Endothelial cell of umbilical vein (primary cell): ENCODE data around the gene IFNG-AS1.

Experiments
- CTCF ChIP-seq, 2 donors: IDR thresholded peaks; 1 replicate in 1 of 2; 2 replicates in 1 of 2; pipeline ENCODE4 v1.5.1; 2011; ENCODE audit warnings: low read length in 2 of 2, mild to moderate bottlenecking in 2 of 2, moderate library complexity in 2 of 2, control low read depth in 1 of 2, inconsistent platforms in 1 of 2, low read depth in 1 of 2; ENCODE audit not compliant: insufficient read depth in 1 of 2; ENCODE audit errors: extremely low read depth in 1 of 2
- EZH2 ChIP-seq: IDR thresholded peaks from 2 replicates; pipeline ENCODE4 v1.6.1; 2012; ENCODE audit warnings: borderline replicate concordance, low read depth, mild to moderate bottlenecking, moderate library complexity, low read length, inconsistent platforms; ENCODE audit not compliant: severe bottlenecking
- FOS ChIP-seq: IDR thresholded peaks from 2 replicates; pipeline ENCODE4 v1.6.1; 2011; ENCODE audit warnings: mild to moderate bottlenecking, low read length, moderate library complexity, borderline replicate concordance; ENCODE audit not compliant: insufficient read depth
- MAX ChIP-seq: IDR thresholded peaks from 2 replicates; pipeline ENCODE4 v1.6.1; 2011; ENCODE audit not compliant: insufficient read depth, insufficient read length
- MYC ChIP-seq: IDR thresholded peaks from one replicate; pipeline ENCODE4 v1.6.1; 2011; ENCODE audit warnings: mild to moderate bottlenecking, low read depth, low read length
- POLR2A ChIP-seq: IDR thresholded peaks from 2 replicates; pipeline ENCODE4 v1.6.1; 2012; ENCODE audit warnings: low read depth, mild to moderate bottlenecking, control low read depth, low read length
- POLR2AphosphoS5 ChIP-seq: IDR thresholded peaks from 2 replicates; pipeline ENCODE4 v1.6.1; 2012; ENCODE audit warnings: low read depth, mild to moderate bottlenecking, control low read depth, low read length, moderate library complexity; ENCODE audit not compliant: insufficient read depth

- TF ChIP-seq MAX = no peak
- no peak for TF ChIP-seq POLR2A
- TF ChIP-seq CTCF (IDR thresholded peaks at IDR 0.05; ENCODE audit: extremely low read depth in 1 of 2, insufficient read depth in 1 of 2, low read depth in 1 of 2, low read length in 2 of 2) = no peak
- TF ChIP-seq POLR2AphosphoS5 = no peak
- TF ChIP-seq EZH2 = no peak
- TF ChIP-seq MYC = no peak
- TF ChIP-seq FOS = no peak
Measured at GRCh38 chr12:68063900-68064590, 74.8 kb downstream of the IFNG-AS1 start.
